ENCODE results near the gene CCNB1IP1.
"Not testable (repeated sequence)": the region's sequence is repeated elsewhere in the genome, so short reads cannot be mapped to it uniquely, and the experiment has no call there.

DNA sequence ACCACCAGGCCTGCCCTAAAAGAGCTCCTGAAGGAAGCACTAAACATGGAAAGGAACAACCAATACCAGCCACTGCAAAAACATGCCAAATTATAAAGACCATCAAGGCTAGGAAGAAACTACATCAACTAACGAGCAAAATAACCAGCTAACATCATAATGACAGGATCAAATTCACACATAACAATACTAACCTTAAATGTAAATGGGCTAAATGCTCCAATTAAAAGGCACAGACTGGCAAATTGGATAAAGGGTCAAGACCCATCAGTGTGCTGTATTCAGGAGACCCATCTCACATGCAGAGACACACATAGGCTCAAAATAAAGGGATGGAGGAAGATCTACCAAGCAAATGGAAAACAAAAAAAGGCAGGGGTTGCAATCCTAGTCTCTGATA lies 51.1 kb downstream of the CCNB1IP1 start:
- TF ChIP-seq, protein P1, sequence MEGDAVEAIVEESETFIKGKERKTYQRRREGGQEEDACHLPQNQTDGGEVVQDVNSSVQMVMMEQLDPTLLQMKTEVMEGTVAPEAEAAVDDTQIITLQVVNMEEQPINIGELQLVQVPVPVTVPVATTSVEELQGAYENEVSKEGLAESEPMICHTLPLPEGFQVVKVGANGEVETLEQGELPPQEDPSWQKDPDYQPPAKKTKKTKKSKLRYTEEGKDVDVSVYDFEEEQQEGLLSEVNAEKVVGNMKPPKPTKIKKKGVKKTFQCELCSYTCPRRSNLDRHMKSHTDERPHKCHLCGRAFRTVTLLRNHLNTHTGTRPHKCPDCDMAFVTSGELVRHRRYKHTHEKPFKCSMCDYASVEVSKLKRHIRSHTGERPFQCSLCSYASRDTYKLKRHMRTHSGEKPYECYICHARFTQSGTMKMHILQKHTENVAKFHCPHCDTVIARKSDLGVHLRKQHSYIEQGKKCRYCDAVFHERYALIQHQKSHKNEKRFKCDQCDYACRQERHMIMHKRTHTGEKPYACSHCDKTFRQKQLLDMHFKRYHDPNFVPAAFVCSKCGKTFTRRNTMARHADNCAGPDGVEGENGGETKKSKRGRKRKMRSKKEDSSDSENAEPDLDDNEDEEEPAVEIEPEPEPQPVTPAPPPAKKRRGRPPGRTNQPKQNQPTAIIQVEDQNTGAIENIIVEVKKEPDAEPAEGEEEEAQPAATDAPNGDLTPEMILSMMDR (IDR thresholded peaks at IDR 0.05) = not testable (repeated sequence)
- TF ChIP-seq POLR2A (IDR thresholded peaks at IDR 0.05) = not testable (repeated sequence)
